Liver (tissue), 9 donors: ENCODE data around the gene GRIFIN. TPM values are rescaled to one million over a fixed set of nuclear protein-coding genes. Genes with fewer than 3 reads are reported as not detected.
A peak's percentile ranks its signal among the peaks of the same experiment; 100 is the strongest.

ENCODE experiments used
- DNase-seq: peaks from one replicate; pipeline ENCODE4 v3.0.0-alpha.2; 2017; ENCODE audit warnings: low spot score
- H3K27ac ChIP-seq, 2 donors: one replicate each; pipeline ENCODE4 v1.7.0; 2013; ENCODE audit warnings: inconsistent platforms in 2 of 2, low read length in 2 of 2, control low read depth in 1 of 2, low read depth in 1 of 2, mild to moderate bottlenecking in 1 of 2
- H3K27me3 ChIP-seq, 4 donors: one replicate each; pipeline versions ENCODE4 v1.6.1 to v1.7.0; 2013; ENCODE audit warnings: low read length in 3 of 4, inconsistent platforms in 1 of 4, mild to moderate bottlenecking in 1 of 4, moderate library complexity in 1 of 4; ENCODE audit not compliant: control insufficient read depth in 4 of 4, insufficient read depth in 4 of 4
- H3K36me3 ChIP-seq, 4 donors: one replicate each; pipeline versions ENCODE4 v1.6.1 to v1.7.0; 2013; ENCODE audit warnings: low read length in 3 of 4, mild to moderate bottlenecking in 3 of 4, low read depth in 1 of 4, moderate library complexity in 1 of 4; ENCODE audit not compliant: control insufficient read depth in 4 of 4, insufficient read depth in 3 of 4
- H3K4me1 ChIP-seq, 4 donors: one replicate each; pipeline versions ENCODE4 v1.6.1 to v1.7.0; 2013; ENCODE audit warnings: low read length in 3 of 4, mild to moderate bottlenecking in 3 of 4, moderate library complexity in 1 of 4; ENCODE audit not compliant: control insufficient read depth in 4 of 4, insufficient read depth in 4 of 4
- H3K4me3 ChIP-seq, 3 donors: one replicate each; pipeline versions ENCODE4 v1.6.1 to v1.7.0; 2013; ENCODE audit warnings: low read length in 3 of 3, control low read depth in 1 of 3, low read depth in 1 of 3, mild to moderate bottlenecking in 1 of 3
- H3K9ac ChIP-seq, 2 donors: one replicate each; pipeline ENCODE4 v1.7.0; 2013; ENCODE audit warnings: low read length in 2 of 2, mild to moderate bottlenecking in 2 of 2, moderate library complexity in 2 of 2, control low read depth in 1 of 2, low read depth in 1 of 2
- H3K9me3 ChIP-seq, 4 donors: one replicate each; pipeline versions ENCODE4 v1.6.1 to v1.7.0; 2013; ENCODE audit warnings: low read length in 3 of 4; ENCODE audit not compliant: control insufficient read depth in 4 of 4
- FOXA1 ChIP-seq: IDR thresholded peaks from 2 replicates; pipeline ENCODE4 v1.6.1; 2016; ENCODE audit warnings: antibody characterized with exemption
- GABPA ChIP-seq, 2 donors: IDR thresholded peaks in 1 of 2; conservative IDR thresholded peaks in 1 of 2; 2 replicates each; pipeline ENCODE4 v1.6.1; 2016; ENCODE audit warnings: antibody characterized with exemption in 2 of 2, mild to moderate bottlenecking in 1 of 2, moderate library complexity in 1 of 2
- MAX ChIP-seq: IDR thresholded peaks from 2 replicates; pipeline ENCODE4 v1.6.1; 2016; ENCODE audit warnings: antibody characterized with exemption
- NR2F2 ChIP-seq: IDR thresholded peaks from 2 replicates; pipeline ENCODE4 v1.6.1; 2016; ENCODE audit warnings: antibody characterized with exemption
- SP1 ChIP-seq: IDR thresholded peaks from 2 replicates; pipeline ENCODE4 v1.6.1; 2018; ENCODE audit warnings: antibody characterized with exemption, mild to moderate bottlenecking
- ZBTB33 ChIP-seq: IDR thresholded peaks from 2 replicates; pipeline ENCODE4 v1.6.1; 2016; ENCODE audit warnings: antibody characterized with exemption
- WGBS: extraction: QIAGEN DNeasy Blood & Tissue Kit; methylation state at CpG from one replicate; pipeline ENCODE4 v1.1.7; 2013; 5-methylcytosine and 5-hydroxymethylcytosine counted together
- polyA plus RNA-seq, 2 donors: library from polyadenylated mRNA; stranded (reverse) in 1 of 2; unstranded in 1 of 2; fragments of 200-250 nt in 1 of 2; fragments of >200 nt in 1 of 2; fragmentation: Nextera tagmentation in 1 of 2; extraction: Ambion mirVana in 1 of 2; gene quantifications; one replicate each; pipeline versions ENCODE4 v1.2.1 to v1.2.3, GENCODE V29; 2013 to 2015
- total RNA-seq, 2 donors: library from RNA; depleted of rRNA; stranded (reverse); fragments of >200 nt; gene quantifications; one replicate each; pipeline ENCODE4 v1.2.3, GENCODE V29; 2014
- TF ChIP-seq, protein P1 (sequence below): IDR thresholded peaks from 2 replicates; pipeline ENCODE4 v1.6.1; 2016; ENCODE audit warnings: antibody characterized with exemption, mild to moderate bottlenecking
- TF ChIP-seq, protein P2 (sequence below): IDR thresholded peaks from 2 replicates; pipeline ENCODE4 v1.6.1; 2016; ENCODE audit warnings: antibody characterized with exemption
- donor health status: healthy.
- donor health status: healthy.
- donor health status: healthy.
- donor health status: healthy.
- donor health status: healthy.

Gene GRIFIN
- total and polyA plus RNA-seq, 4 donors: not detected

- H3K4me3 ChIP-seq: peak overlapping the region in 1 of 3 donors; percentile 59
Observed at GRCh38 chr7:2522780-2523433, 46.7 kb upstream of the GRIFIN start.

GRCh38 chr7:2521952-2522591 is 45.9 kb upstream of the GRIFIN start:
- Histone ChIP-seq H3K36me3 (no peaks in the 10 kb centered on the region), H3K9ac (no peak overlapping the region), H3K4me3 (peak overlapping the region in 1 of 3 donors; percentile 59), H3K9me3 (no peaks in the 10 kb centered on the region), H3K27me3 (no peaks in the 10 kb centered on the region), H3K4me1 (peaks cover 2 to 32% (median 11%) of the 10 kb centered on the region in 4 donors), H3K27ac (no peak overlapping the region)
- peak; percentile 15 for TF ChIP-seq NR2F2
- TF ChIP-seq, protein P1, sequence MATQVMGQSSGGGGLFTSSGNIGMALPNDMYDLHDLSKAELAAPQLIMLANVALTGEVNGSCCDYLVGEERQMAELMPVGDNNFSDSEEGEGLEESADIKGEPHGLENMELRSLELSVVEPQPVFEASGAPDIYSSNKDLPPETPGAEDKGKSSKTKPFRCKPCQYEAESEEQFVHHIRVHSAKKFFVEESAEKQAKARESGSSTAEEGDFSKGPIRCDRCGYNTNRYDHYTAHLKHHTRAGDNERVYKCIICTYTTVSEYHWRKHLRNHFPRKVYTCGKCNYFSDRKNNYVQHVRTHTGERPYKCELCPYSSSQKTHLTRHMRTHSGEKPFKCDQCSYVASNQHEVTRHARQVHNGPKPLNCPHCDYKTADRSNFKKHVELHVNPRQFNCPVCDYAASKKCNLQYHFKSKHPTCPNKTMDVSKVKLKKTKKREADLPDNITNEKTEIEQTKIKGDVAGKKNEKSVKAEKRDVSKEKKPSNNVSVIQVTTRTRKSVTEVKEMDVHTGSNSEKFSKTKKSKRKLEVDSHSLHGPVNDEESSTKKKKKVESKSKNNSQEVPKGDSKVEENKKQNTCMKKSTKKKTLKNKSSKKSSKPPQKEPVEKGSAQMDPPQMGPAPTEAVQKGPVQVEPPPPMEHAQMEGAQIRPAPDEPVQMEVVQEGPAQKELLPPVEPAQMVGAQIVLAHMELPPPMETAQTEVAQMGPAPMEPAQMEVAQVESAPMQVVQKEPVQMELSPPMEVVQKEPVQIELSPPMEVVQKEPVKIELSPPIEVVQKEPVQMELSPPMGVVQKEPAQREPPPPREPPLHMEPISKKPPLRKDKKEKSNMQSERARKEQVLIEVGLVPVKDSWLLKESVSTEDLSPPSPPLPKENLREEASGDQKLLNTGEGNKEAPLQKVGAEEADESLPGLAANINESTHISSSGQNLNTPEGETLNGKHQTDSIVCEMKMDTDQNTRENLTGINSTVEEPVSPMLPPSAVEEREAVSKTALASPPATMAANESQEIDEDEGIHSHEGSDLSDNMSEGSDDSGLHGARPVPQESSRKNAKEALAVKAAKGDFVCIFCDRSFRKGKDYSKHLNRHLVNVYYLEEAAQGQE: no peak
- WGBS: 16% methylated on average over 17 of the region's 17 CpGs
- DNase-seq: no peak

More at GRCh38 chr7:2522780-2523433, 46.7 kb upstream of the GRIFIN start:
- H3K4me1 ChIP-seq: peaks cover 2 to 34% (median 11%) of the 10 kb centered on the region in 4 donors
- H3K9me3 ChIP-seq: no peaks in the 10 kb centered on the region
- DNase-seq: no peak
- H3K27me3 ChIP-seq: no peaks in the 10 kb centered on the region
- TF ChIP-seq ZBTB33 (no peak), FOXA1 (no peak), GABPA (IDR thresholded peaks at IDR 0.05 in 1 of 2, conservative IDR thresholded peaks at IDR 0.05 in 1 of 2) (no peak), MAX (no peak), SP1 (no peak)
- H3K27ac ChIP-seq: peak overlapping the region in 1 of 2 donors; percentile 28
- no peaks in the 10 kb centered on the region for H3K36me3 ChIP-seq
- no peak overlapping the region for H3K9ac ChIP-seq
- 61% methylated on average over 19 of the region's 19 CpGs for WGBS

DNA sequence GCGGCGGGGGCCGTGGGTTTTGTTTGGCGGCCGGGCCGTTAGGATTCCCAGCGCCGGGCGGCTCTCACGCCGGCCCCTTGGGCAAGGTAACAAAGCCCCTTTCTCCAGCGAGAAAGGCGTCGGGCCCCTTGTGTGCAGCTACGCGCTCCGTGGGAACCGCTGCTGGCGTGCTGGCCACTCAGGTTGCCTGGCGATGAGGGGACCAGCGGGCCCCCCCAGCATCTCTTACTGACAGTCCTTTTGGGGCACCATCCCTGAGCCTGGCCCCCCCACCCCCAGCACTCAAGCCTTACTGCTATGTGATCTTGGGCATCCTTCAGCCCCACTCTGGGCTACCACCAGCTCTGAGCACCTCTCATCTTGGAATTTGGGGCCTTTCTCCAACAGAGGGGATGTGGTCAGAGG is 45.1 kb upstream of the GRIFIN start:
- Histone ChIP-seq H3K9me3 (no peaks in the 10 kb centered on the region), H3K36me3 (no peaks in the 10 kb centered on the region), H3K27me3 (no peaks in the 10 kb centered on the region), H3K4me1 (peaks cover 2 to 32% (median 11%) of the 10 kb centered on the region in 4 donors), H3K27ac (no peak overlapping the region), H3K4me3 (peak overlapping the region in 1 of 3 donors; percentile 59), H3K9ac (no peak overlapping the region)
- 34% methylated on average over 21 of the region's 21 CpGs for WGBS
- no peak for DNase-seq
- TF ChIP-seq, protein P2, sequence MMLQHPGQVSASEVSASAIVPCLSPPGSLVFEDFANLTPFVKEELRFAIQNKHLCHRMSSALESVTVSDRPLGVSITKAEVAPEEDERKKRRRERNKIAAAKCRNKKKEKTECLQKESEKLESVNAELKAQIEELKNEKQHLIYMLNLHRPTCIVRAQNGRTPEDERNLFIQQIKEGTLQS: no peak
